HG03066 (cell line): ENCODE measurements around the gene SNRNP25.

Experiments
- ATAC-seq: cut with Tn5 transposase; IDR thresholded peaks from one replicate; pipeline ENCODE4 v1.9.1; 2021; ENCODE audit warnings: low read depth; ENCODE audit not compliant: unreplicated experiment

The SNRNP25 gene

GRCh38 chr16:92431-93339 lies 39.1 kb downstream of the SNRNP25 start:
- no peak for ATAC-seq

- ATAC-seq: no peak
These were observed 41.3 kb downstream of the SNRNP25 start for GRCh38 chr16:94918-95265.

- ATAC-seq: no peak
These were observed 43.3 kb downstream of the SNRNP25 start for GRCh38 chr16:96935-97381.

GRCh38 chr16:97822-98221 lies 44.2 kb downstream of the SNRNP25 start:
- ATAC-seq: no peak

GRCh38 chr16:100989-101388 lies 47.4 kb downstream of the SNRNP25 start:
- no peak for ATAC-seq

- no peak for ATAC-seq
These were observed 48.0 kb downstream of the SNRNP25 start for GRCh38 chr16:101586-101985.

GRCh38 chr16:102060-102855 lies 48.6 kb downstream of the SNRNP25 start:
- ATAC-seq: no peak

GRCh38 chr16:104355-104754 lies 50.7 kb downstream of the SNRNP25 start:
- ATAC-seq: no peak

GRCh38 chr16:104928-105327 lies 51.3 kb downstream of the SNRNP25 start:
- no peak for ATAC-seq

- ATAC-seq: no peak
These were observed 51.9 kb downstream of the SNRNP25 start for GRCh38 chr16:105521-105920.

GRCh38 chr16:106623-107324 lies 53.1 kb downstream of the SNRNP25 start:
- no peak for ATAC-seq
